Effector CD4-positive, alpha-beta T cell (primary cell): ENCODE data around the gene HMGCL.
"Not testable (repeated sequence)": the region's sequence is repeated elsewhere in the genome, so short reads cannot be mapped to it uniquely, and the experiment has no call there.

Experiments
- DNase-seq: peaks from one replicate; pipeline ENCODE4 v3.0.0-alpha.2; 2020

The HMGCL gene

GRCh38 chr1:23797478-23798448 lies 27.5 kb downstream of the HMGCL start:
- no peak for DNase-seq

- DNase-seq, result no peak
Measured at GRCh38 chr1:23796466-23797271, 28.6 kb downstream of the HMGCL start.

GRCh38 chr1:23795676-23796465 lies 29.4 kb downstream of the HMGCL start:
- no peak for DNase-seq

DNA sequence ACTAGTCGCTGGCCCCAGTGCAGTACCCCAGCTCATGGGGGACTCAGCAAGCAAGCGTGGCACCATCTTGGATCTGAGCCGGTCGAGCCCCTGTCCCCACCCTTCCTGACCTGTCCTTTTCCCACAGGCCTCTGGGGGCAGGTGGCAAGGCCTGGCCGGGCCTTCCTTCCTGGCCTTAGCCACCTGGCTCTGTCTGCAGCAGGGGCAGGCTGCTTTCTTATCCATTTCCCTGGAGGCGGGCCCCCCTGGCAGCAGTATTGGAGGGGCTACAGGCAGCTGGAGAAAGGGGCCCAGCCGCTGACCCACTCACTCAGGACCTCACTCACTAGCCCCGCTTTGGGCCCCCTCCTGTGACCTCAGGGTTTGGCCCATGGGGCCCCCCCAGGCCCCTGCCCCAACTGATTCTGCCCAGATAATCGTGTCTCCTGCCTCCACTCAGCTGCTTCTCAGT lies 30.5 kb downstream of the HMGCL start:
- DNase-seq, result not testable (repeated sequence)

GRCh38 chr1:23793861-23794731 lies 31.1 kb downstream of the HMGCL start:
- no peak for DNase-seq

DNA sequence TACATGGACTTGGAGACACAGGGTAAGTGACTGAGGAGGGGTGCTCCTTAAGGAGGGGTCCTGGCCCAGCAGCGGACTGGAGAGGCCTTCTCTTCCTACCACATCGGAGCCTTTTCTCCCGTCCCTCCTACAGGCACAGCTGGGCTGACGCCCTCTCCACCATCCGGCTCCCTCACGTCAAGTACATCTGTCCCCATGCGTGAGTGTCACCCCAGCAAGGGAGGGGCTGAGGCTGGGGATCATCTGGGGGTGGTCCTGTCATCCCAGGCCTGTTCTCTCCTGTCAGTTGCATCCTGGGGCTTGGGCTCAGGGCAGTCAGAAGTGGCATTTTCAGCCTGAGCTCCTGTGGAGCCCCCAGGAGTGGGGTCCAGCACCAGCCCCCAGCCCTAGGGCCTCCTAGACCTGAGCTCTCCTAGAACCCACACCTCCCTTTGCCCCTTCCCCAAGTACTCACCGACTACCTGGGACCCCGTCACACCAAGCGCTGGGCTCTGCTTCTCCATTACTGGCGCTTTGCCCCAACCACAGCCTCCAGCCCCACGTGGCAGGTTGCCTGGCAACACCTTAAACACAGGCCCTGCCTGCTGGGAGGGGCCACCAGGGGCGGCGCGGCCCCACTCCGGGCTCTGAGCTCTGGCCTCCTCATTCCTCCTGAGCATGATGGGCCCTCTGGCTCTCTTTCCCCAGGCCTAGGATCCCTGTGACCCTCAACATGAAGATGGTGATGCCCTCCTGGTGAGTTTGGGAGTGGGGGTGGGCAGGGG lies 32.0 kb downstream of the HMGCL start:
- no peak for DNase-seq

GRCh38 chr1:23792151-23792945 lies 32.9 kb downstream of the HMGCL start:
- DNase-seq, result no peak

- DNase-seq, result no peak
Measured at GRCh38 chr1:23791516-23792047, 33.6 kb downstream of the HMGCL start.

- peak; percentile 81 for DNase-seq
Measured at GRCh38 chr1:23790696-23791515, 34.3 kb downstream of the HMGCL start, which contains the start of gene LYPLA2. Gene LYPLA2, plus strand, starts transcription at chr1:23791145. Its CDS starts 1,538 bp downstream, at chr1:23792683.

GRCh38 chr1:23788695-23789094 lies 36.5 kb downstream of the HMGCL start:
- no peak for DNase-seq

GRCh38 chr1:23787701-23788100 lies 37.5 kb downstream of the HMGCL start:
- DNase-seq, result no peak

DNA sequence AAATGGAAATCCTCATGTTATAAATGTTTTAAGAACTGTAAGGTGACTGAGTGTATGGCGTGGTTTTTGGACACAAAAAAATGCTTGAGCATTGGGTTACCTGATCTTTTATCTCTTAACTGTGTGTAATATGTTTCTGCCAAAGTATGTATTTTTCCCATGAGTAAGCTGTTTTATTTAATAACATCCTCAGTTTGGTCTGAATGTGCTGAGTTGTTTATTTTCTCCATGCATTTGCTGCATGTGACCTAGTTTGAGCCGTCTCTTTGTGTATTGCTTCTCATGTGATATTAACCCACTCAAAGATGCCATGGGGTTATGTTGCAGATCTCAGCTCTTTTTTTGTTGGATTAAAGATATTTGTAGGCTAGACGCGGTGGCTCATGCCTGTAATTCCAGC lies 40.4 kb downstream of the HMGCL start:
- DNase-seq, result no peak

GRCh38 chr1:23783141-23783540 lies 42.1 kb downstream of the HMGCL start:
- DNase-seq, result not testable (repeated sequence)

DNA sequence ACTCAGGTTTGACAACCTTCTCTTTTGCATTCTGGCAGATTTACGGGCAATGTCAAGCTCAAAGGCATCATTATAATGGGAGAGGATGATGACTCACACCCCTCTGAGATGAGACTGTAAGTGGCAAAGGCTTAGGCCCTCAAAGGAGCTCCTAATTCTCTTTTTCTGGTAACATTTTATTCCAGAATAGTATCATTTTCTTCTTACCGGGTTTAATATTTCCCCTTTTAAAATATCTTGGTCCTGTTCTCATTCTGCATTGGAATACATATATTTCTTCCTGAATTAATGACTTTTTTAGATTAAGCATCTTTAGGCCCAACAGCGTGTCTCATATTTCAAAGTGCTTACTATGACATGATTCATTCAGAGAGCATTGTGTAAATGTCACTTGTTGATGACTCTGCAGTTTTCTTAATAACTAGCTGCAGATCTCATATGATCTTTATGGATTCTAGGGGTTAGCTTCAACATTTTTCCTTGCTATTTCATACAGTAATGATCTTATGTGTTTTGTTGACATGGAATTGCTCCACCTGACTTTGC lies 45.3 kb downstream of the HMGCL start:
- no peak for DNase-seq

GRCh38 chr1:23777979-23778814 lies 47.0 kb downstream of the HMGCL start, which contains the start of gene PITHD1:
Gene PITHD1, plus strand, starts transcription at chr1:23778418. Its CDS starts 98 bp downstream, at chr1:23778516.
- DNase-seq, result peak; percentile 75

- no peak for DNase-seq
Measured at GRCh38 chr1:23776217-23776616, 49.0 kb downstream of the HMGCL start.

- no peak for DNase-seq
Measured at GRCh38 chr1:23774174-23774880, 50.9 kb downstream of the HMGCL start.
